NCI-H524 treated with DMSO at 0.1 percent for 48 hours (cell line): ENCODE results near the gene PAWR.
A peak's percentile ranks its signal among the peaks of the same experiment; 100 is the strongest.

ENCODE experiments used
- DNase-seq: peaks from one replicate; lab custom pipeline; 2025; lab: John Stamatoyannopoulos, UW

The PAWR gene, protein sequence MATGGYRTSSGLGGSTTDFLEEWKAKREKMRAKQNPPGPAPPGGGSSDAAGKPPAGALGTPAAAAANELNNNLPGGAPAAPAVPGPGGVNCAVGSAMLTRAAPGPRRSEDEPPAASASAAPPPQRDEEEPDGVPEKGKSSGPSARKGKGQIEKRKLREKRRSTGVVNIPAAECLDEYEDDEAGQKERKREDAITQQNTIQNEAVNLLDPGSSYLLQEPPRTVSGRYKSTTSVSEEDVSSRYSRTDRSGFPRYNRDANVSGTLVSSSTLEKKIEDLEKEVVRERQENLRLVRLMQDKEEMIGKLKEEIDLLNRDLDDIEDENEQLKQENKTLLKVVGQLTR

DNA sequence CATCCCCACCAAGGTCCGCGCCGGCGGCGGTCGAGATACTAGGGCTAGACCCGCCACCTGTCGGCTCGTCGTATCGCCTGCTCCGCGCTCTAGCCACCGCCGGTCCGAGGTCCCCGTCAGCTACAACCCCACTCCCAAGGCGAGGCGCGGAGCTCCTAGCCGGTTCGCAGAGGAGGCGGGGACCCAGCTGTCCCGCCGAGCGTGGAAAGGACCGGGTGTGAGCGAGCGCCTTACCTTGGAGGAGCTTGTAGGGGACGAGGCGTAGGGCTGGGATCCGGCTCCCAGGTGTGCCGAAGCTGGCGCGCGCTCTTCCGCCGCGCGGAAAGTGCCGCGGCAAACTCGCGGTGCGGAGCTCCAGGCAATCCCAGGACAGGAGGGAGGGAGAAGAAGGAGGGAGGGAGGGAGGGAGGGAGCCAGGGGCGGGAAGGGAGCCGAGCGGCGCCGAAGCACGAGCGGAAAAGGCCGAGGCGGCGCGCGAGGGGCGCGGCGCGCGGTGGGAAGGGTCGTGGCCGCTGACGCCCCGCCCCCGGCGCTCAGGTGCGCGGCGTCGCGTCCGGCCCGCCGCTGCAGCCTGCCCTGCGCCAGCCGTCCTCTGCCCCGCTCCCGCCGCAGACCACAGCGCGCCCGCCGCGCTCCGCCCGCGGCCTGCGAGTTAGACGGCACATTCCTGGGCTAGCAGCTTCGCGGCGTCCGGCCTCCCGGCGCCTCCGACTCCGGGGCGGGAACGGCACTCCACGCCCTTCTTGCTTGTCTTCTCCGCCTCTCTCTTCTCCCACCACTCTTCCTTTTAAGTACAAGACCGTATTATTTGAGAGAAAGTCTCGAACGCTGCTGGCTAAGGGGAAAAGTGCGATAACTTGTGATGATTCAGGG is at the start of gene PAWR:
PAWR (minus strand) TSS at position 327 of the 873 bp plus-strand sequence. CDS start 720 bp downstream, outside the sequence.
- DNase-seq = peak; percentile 42

DNA sequence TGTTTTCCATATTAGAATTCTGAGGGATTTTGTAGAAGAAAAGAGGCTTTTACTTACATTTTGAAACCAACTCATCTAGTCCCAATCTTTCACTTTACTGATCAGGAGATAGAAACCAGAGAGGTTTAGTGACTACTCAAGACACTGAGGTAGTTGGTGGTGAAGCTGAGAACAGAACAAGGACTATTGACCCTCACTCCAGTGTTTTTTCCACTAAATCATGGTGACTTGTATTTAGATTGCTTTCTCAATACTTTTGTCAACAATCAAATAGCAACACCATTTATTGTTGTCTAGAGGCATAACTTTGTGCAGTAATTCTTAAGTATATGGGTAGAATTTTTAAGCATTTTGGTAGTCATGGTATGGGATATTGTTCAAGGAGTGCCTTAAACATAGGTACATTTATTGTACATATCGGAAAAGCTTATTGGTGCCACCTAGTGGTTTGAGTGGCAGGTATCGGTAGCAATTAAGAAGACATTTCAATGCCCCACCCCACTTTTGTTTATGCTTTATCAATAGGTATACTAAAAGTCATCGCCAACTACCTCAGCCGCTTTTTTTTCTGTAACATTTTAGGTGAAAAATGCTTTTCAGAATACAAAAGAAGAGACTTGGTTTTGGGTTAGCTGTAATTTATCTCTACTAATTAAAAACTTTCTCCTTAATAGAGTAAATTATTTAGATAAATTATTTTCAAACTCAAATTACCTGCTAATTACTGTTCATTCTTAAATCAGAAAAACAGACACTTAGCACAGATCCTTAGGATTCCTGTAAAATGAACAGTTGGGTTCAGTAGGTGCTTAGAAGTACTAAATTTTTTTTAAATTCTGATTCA is 47.3 kb upstream of the PAWR start:
- no peak for DNase-seq

DNA sequence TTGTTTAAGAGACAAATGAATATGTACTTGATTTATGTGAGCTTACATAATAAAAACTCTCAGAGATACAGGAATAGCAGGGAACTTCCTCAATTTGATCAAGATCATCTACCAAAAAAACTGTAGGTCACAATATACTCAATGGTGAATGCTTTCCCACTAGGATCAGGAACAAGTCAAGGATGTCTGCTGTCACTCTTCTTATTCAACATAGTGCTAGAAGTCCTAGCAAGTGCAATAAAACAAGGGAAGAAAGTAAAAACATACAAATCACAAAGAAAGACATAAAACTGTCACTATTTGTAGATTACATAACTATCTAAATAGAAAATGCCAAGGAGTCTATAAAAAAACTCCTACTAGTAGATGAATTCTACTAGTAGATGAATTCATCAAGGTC is 41.9 kb upstream of the PAWR start:
- DNase-seq = no peak

DNA sequence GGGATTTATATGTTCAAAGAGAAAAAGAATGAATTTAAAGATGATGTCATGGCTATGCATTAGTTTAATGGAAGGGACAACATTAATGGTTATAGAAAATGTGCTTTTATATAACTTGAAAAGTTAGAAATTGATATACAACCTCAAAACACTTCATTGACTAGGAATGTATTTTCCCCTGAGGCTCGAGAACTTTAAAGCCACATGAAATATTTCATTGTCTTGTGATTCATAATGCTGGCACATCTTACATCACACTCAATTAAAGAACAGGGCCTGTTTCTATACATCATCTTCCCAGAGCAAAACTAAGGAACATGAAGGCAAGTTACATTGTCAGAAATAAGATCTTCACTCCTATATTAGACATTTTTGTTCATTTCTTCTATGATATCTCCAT is 35.2 kb upstream of the PAWR start:
- DNase-seq = no peak

DNA sequence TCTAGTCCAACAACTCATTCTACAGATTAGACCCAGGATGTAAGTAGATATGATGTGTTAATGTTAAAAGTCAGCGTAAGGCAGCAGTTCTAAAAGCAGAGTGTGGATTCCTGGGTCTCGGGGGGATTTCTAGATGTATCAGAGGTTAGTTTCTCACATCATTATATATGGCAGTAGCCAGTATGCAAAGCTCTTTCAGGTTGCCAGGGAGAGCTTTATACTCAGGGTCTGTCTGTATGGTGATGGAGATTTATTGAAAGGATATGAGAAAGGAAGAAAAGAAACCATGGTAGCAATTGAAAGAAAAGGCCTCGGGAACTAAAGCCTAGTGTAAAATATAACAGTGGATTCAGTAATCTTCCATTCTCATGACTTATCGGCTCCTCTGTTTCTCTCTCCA is 26.2 kb upstream of the PAWR start:
- DNase-seq = no peak

DNA sequence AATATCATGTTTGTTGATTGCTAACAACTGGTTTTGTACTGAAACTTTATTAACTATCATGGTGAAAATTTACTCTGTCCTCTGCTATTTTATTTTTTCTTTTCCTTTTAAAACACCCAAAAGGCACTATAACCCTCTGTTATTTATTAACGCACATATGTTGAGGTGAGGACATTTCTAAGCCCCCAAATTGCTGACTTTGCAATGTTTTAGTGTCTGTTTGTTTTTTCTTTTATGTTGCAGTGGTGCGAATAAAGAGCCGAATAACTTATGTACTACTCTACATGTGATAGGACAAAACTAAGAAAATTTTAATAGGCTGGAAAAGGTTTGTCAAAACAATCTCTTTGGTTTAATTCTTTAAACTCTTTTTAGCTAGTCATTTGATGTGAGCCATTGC is 24.5 kb upstream of the PAWR start:
- no peak for DNase-seq

DNA sequence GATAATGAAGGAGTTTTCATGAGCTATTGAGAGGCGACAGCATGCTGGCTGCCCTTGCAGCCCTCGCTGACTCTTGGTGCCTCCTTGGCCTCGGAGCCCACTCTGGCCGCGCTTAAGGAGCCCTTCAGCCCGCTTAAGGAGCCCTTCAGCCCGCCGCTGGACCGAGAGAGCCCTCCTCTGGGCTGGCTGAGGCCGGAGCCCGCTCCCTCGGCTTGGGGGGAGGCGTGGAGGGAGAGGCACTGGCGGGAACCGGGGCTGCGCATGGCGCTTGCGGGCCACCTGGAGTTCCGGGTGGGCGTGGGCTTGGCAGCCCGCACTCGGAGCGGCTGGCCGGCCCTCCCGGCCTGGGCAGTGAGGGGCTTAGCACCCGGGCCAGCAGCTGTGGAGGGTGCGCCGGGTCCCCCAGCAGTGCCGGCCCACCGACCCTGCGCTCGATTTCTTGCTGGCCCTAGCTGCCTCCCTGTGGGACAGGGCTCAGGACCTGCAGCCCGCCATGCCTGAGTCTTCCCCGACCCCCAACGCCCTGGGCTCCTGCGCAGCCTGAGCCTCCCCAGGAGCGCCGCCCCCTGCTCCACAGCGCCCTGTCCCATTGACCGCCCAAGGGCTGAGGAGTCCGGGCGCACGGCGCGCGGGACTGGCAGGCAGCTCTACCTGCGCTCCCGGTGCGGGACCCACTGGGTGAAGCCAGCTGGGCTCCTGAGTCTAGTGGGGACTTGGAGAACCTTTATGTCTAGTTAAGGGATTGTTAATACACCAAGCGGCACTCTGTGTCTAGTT is 20.1 kb upstream of the PAWR start:
- DNase-seq = no peak

DNA sequence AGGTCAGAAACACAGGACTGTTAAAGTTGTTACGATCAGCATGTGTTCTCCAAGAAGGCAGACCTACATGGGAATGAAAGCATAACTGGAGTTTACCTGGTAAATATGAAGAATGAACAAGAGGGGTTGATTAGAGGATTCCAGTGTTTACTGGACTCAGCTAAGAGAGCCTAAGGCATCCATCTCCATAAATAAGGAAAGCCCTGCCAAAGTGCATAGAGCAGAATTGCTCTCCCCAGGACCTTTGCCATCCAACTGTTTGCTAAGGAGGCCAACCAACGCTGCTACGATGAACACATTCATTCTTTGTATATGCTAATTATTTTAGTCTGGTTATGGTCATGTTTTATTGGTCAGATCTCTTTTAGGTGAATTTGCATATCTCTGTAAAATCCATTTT is 17.1 kb upstream of the PAWR start:
- no peak for DNase-seq

DNA sequence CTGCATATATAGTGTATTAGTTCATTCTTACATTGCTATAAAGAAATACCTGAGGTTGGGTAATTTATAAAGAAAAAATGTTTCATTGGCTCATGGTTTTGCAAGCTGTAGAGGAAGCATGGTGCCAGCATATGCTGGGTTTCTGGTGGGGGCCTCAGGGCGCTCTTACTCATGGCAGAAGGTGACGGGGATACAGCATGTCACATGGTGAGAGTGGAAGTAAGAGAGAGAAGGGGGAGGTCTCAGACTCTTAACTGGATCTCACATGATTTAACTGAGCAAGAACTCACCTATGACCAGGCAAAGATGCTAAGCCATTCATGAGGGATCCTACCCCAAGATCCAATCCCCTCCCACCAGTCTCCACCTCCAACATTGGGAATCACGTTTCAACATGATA is 15.9 kb upstream of the PAWR start:
- DNase-seq = no peak

DNA sequence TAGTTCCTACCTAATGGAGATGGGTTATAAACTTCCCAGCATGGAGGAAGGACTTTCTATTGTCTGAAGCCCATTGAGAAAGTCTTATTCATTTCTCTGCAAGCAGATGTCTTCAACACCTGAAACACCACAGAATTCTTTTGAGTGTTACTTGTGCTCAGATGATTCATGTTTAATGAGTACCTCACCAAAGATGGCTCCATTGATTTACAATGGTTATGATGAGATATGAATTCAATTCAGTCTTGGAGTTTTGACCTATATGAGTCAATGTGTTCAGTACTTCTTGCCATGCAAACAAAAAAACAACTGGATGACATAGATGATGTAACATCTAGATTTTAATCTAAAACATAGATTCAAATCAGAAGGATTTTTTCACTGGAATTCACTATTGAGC is 15.4 kb upstream of the PAWR start:
- DNase-seq = no peak

DNA sequence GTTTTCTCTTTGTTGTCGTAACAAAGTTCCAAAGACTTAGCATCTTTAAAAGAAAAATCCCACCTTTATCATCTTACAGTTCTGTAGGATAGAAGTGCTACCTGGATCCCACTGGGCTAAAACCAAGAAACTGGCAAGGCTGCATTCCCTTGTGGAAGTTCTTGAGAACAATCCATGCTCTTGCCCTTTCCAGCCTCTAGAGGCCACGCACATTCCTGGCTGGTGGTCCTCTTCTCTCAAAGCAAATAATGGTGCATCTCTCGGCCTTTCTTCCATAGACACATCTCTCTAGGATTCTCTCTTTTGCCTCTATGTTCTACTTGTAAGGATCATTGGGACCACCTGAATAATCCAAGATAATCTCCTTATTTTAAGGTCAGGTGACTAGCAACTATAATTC is 8.2 kb upstream of the PAWR start:
- no peak for DNase-seq

DNA sequence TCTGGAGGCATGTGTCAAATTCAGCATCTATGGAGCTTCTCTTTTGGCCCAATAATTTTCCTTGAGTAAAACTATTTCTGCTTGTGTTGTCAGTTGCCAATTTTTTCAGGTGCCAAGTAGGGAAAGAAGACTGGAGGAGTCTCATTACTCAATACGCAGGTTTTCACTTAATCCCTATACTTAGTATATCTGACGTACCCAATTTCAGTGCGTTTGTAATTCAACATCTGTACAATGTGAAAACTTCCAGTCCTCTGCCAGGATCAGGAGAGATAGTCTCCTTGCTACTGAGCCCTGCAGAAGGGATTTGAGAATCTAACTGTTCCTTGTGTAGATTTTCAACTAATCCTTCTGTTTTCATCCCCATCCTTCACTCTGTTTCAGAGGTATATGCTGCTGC is 5.7 kb upstream of the PAWR start:
- no peak for DNase-seq

DNA sequence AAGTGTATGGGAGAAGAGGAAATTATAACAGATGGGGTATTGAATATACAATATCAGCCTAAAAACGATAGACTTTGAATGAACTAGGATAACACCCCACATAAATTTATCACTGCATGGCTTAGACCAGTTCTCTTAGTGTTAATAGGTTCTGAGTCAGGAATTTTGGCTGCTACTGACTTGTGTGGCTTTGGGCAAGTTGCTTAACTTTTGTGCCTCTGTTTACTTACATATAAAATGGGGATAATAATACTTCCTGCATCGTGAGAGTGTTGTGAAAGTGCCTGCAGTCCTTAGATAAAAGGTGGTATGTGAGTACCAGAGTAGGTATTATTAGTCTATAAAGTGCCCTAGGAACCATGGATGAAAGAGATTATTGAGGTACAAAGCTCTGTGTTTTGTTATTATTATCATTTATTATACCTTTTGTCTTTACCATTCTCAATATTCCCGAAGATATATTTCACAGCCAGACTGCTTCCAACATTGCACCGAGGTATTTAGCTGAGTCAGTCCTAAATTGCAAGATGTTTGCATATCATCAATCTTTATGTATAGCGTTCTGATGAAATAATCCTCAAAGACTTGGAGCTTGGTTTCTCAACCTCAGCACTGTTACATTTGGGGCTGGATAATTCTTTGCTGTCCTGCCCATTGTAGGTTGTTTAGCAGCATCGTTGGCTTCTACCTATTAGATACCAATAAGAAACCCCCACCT is 2.3 kb upstream of the PAWR start:
- no peak for DNase-seq

DNA sequence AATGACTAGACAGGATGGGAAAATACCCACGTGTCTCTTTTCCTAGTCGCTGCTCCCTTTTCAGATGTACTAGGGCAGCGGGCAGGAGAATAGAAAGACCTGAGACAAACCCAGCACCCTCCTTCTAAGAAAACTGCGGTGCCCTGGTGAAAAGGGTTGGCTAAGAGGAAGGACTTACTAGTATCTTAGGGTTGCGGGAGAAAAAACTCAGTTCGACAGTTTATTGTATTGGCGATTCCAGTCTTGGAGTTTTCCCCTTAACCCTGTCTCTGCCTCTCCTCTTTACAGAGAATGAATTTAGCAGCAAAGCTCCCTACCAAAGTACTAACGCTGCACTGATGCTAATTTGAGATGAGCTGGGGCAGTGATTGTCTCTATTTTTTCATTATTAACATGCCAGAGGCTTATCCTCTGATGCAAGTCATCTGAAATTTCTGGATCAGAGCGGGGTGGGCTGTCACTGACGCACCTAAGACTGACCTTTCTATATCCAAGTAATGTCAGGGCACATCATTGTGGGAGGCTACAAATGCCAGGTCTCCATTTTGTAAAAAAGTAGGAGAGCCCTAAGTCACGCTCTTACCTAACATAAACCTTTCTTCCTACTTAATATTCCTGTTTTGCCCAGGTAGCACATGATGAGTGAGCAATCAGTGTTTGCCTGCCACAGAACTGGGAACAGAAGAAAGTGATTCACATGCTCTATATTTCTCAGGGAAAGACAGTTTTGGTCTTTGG is 916 bp upstream of the PAWR start:
- no peak for DNase-seq

DNA sequence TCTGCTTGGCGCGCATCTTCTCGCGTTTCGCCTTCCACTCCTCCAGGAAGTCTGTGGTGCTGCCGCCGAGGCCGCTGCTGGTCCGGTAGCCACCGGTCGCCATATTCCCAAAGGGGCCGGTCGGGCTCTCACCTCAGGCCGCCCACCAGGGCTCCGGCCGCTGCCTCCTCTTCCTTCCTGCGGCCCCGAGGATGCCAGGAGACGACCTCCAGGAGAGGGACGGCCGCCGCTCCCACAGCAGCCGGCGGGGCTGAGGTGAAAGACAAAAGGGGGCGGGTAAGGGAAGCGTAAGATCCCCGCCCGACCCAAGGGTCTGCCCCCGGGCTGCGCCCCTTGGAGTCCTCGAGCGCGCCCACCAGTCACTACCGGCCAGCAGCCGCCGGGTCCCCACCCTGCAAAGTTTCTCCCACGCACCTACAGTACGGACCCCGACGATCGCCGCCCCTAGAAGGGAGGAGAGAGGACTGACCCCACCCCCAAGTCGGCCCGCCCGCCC is 574 bp downstream of the PAWR start:
- DNase-seq = no peak

DNA sequence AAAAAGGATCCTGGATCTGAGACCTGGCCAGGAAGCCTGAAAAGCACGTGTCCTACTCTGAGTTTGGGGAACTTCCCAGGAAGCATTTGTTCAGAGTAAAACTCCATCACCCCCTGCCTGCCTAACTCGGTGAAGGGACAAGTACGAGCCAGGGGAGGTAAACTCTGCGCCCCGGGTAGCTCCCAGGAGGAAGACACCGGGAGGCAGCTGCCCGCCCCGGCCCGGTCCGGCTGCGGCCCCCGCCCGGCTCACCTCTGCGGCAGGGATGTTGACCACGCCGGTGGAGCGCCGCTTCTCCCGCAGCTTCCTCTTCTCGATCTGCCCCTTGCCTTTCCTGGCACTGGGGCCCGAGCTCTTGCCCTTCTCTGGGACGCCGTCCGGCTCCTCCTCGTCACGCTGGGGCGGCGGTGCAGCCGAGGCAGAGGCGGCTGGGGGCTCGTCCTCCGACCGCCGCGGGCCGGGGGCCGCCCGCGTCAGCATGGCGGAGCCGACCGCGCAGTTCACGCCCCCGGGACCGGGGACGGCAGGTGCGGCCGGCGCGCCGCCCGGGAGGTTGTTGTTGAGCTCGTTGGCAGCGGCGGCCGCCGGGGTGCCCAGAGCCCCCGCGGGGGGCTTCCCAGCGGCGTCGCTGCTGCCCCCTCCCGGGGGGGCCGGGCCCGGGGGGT is 1.2 kb downstream of the PAWR start:
- no peak for DNase-seq

DNA sequence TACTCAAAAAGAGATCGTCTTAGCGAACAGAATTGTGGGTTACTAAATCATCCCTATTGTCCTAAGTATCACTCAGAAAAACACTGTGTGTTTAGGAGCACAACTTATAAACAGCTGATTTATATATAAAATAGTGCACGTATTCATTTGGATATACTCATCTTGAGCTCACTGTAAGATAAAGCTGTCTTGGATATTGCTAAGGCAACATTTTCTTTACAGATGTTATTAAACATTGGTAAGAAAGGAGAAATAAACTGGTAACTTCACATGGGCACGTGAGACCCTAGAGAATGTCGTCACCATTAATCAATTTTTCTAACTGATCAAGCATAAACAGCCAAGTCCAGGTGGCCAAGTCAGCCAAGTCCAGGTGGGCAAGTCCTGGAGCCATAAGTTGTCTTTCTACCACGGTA is 1.7 kb downstream of the PAWR start:
- no peak for DNase-seq

DNA sequence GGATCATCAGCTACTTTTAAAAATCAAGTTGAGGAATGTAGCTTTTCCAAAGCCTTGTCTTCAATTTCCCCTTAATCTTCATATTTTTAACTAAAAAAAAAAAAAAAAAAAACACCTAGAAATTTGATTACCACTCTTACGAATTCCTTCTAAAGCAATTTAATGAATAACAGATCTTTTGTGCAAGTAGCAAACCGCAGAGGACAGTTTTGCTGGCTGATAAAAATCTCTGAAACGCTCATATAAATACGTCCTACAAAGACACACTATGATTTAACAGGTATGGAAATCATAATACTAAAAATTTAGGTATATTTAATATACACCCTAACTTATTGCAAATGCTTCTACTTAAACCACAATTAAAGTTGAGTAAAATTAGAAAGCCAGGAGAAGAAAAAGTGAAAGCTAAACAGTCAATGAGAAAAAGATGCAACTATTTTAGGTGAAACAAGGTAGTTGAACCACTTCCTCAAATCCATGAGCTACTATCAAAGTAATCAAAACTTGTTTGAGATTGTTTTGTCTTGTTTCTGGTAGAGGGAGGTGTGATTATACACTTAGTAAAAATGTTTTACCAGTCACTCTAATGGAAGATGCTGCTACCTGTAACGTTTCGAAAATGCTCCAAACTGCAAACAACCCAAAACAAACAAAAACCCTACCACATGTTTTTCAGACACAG is 2.2 kb downstream of the PAWR start:
- no peak for DNase-seq

DNA sequence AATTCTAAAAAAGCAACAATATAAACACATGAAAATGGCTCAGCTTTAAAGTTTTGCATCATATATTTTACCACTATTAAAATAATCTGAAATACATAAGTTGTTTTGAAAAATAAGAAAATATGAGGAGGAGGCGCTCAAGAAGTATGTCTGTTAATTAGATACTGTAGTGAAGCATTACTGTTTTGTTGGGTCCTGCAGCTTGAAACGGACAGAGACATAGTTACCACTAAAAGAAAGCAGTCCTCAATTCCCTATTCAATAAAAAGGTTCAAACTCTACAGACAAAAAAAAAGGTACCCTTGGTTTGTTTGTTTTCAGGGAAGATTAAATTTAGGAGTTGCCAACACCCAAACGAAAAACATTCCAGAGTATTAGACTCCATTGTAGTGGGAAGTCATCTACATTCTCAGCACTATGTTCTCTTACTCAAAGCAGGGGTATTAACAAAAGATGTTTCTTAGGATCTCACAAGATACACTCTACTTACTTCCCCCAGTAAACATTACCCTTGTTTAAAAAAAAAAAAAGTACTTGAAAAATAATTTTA is 3.0 kb downstream of the PAWR start:
- DNase-seq = no peak
